Muscle layer of colon (tissue), 2 donors: ENCODE measurements around the gene SLC9A4.

Experiments
- H3K27ac ChIP-seq: one replicate; pipeline ENCODE4 v1.7.0; 2013; ENCODE audit warnings: low read depth, mild to moderate bottlenecking, low read length, moderate library complexity
- H3K27me3 ChIP-seq, 2 donors: one replicate each; pipeline ENCODE4 v1.7.0; 2013; ENCODE audit warnings: low read length in 2 of 2, mild to moderate bottlenecking in 2 of 2; ENCODE audit not compliant: insufficient read depth in 2 of 2, control insufficient read depth in 1 of 2
- H3K36me3 ChIP-seq: one replicate; pipeline ENCODE4 v1.7.0; 2013; ENCODE audit warnings: mild to moderate bottlenecking, low read length; ENCODE audit not compliant: insufficient read depth
- H3K4me1 ChIP-seq: one replicate; pipeline ENCODE4 v1.7.0; 2013; ENCODE audit warnings: mild to moderate bottlenecking, low read length; ENCODE audit not compliant: insufficient read depth
- H3K4me3 ChIP-seq, 2 donors: one replicate each; pipeline ENCODE4 v1.7.0; 2013; ENCODE audit warnings: low read length in 2 of 2, low read depth in 1 of 2, mild to moderate bottlenecking in 1 of 2, moderate library complexity in 1 of 2
- H3K9ac ChIP-seq: one replicate; pipeline ENCODE4 v1.7.0; 2013; ENCODE audit warnings: low read length
- H3K9me3 ChIP-seq: one replicate; pipeline ENCODE4 v1.7.0; 2013; ENCODE audit warnings: mild to moderate bottlenecking, low read length
- donor health status: abdominal sarcoma.
- donor health status: Adenocarcinoma of cecum.

The SLC9A4 gene

GRCh38 chr2:102473020-102473419 is at the start of gene SLC9A4:
Gene SLC9A4, plus strand, starts transcription at chr2:102473226. Its CDS starts 534 bp downstream, at chr2:102473760.
- H3K4me3 ChIP-seq = no peak within 1 kb of the TSS
- no peak within 1 kb of the TSS for H3K9ac ChIP-seq

GRCh38 chr2:102423368-102423767 is 49.7 kb upstream of the SLC9A4 start:
- no peaks in the 10 kb centered on the region for H3K4me1 ChIP-seq
- H3K36me3 ChIP-seq = no peaks in the 10 kb centered on the region
- no peak overlapping the region for H3K4me3 ChIP-seq
- H3K9ac ChIP-seq = no peak overlapping the region
- no peak overlapping the region for H3K27ac ChIP-seq
- H3K9me3 ChIP-seq = no peaks in the 10 kb centered on the region
- no peaks in the 10 kb centered on the region for H3K27me3 ChIP-seq

More at GRCh38 chr2:102473020-102473419, at the start of gene SLC9A4:
- Histone ChIP-seq H3K27ac (no peak within 1 kb of the TSS), H3K27me3 (no peaks in the 10 kb centered on the region), H3K4me1 (no peaks in the 10 kb centered on the region), H3K36me3 (no peaks in the 10 kb centered on the region), H3K9me3 (peaks cover 5% of the 10 kb centered on the region)

GRCh38 chr2:102424754-102425153 is 48.3 kb upstream of the SLC9A4 start:
- H3K36me3 ChIP-seq = no peaks in the 10 kb centered on the region
- no peaks in the 10 kb centered on the region for H3K27me3 ChIP-seq
- H3K4me1 ChIP-seq = no peaks in the 10 kb centered on the region
- H3K4me3 ChIP-seq = no peak overlapping the region
- H3K27ac ChIP-seq = no peak overlapping the region
- no peak overlapping the region for H3K9ac ChIP-seq
- no peaks in the 10 kb centered on the region for H3K9me3 ChIP-seq

GRCh38 chr2:102425441-102426132 is 47.4 kb upstream of the SLC9A4 start:
- no peak overlapping the region for H3K4me3 ChIP-seq
- H3K36me3 ChIP-seq = no peaks in the 10 kb centered on the region
- no peaks in the 10 kb centered on the region for H3K27me3 ChIP-seq
- no peak overlapping the region for H3K27ac ChIP-seq
- H3K9me3 ChIP-seq = no peaks in the 10 kb centered on the region
- H3K4me1 ChIP-seq = no peaks in the 10 kb centered on the region
- H3K9ac ChIP-seq = no peak overlapping the region

GRCh38 chr2:102427249-102427648 is 45.8 kb upstream of the SLC9A4 start:
- no peak overlapping the region for H3K4me3 ChIP-seq

GRCh38 chr2:102428573-102428972 is 44.5 kb upstream of the SLC9A4 start:
- no peak overlapping the region for H3K27ac ChIP-seq
- H3K9me3 ChIP-seq = no peaks in the 10 kb centered on the region
- no peak overlapping the region for H3K4me3 ChIP-seq
- no peak overlapping the region for H3K9ac ChIP-seq
- no peaks in the 10 kb centered on the region for H3K36me3 ChIP-seq
- no peaks in the 10 kb centered on the region for H3K27me3 ChIP-seq
- H3K4me1 ChIP-seq = no peaks in the 10 kb centered on the region

More at GRCh38 chr2:102427249-102427648, 45.8 kb upstream of the SLC9A4 start:
- Histone ChIP-seq H3K36me3 (no peaks in the 10 kb centered on the region), H3K9ac (no peak overlapping the region), H3K4me1 (no peaks in the 10 kb centered on the region), H3K9me3 (no peaks in the 10 kb centered on the region), H3K27ac (no peak overlapping the region), H3K27me3 (no peaks in the 10 kb centered on the region)

- Histone ChIP-seq H3K9ac (no peak overlapping the region), H3K27ac (no peak overlapping the region), H3K4me1 (no peaks in the 10 kb centered on the region), H3K27me3 (no peaks in the 10 kb centered on the region), H3K9me3 (no peaks in the 10 kb centered on the region), H3K4me3 (no peak overlapping the region), H3K36me3 (no peaks in the 10 kb centered on the region)
Measured at GRCh38 chr2:102432386-102432785, 40.6 kb upstream of the SLC9A4 start.

GRCh38 chr2:102433973-102434654 is 38.9 kb upstream of the SLC9A4 start:
- Histone ChIP-seq H3K4me3 (no peak overlapping the region), H3K27ac (no peak overlapping the region), H3K36me3 (no peaks in the 10 kb centered on the region), H3K9ac (no peak overlapping the region), H3K27me3 (no peaks in the 10 kb centered on the region), H3K9me3 (no peaks in the 10 kb centered on the region), H3K4me1 (no peaks in the 10 kb centered on the region)

- Histone ChIP-seq H3K9ac (no peak overlapping the region), H3K36me3 (no peaks in the 10 kb centered on the region), H3K4me3 (no peak overlapping the region), H3K27ac (no peak overlapping the region), H3K27me3 (no peaks in the 10 kb centered on the region), H3K4me1 (no peaks in the 10 kb centered on the region), H3K9me3 (no peaks in the 10 kb centered on the region)
Measured at GRCh38 chr2:102434655-102435381, 38.2 kb upstream of the SLC9A4 start.

GRCh38 chr2:102435741-102436140 is 37.3 kb upstream of the SLC9A4 start:
- no peaks in the 10 kb centered on the region for H3K36me3 ChIP-seq
- no peak overlapping the region for H3K4me3 ChIP-seq
- no peak overlapping the region for H3K9ac ChIP-seq
- H3K27ac ChIP-seq = no peak overlapping the region
- no peaks in the 10 kb centered on the region for H3K4me1 ChIP-seq
- H3K27me3 ChIP-seq = no peaks in the 10 kb centered on the region
- no peaks in the 10 kb centered on the region for H3K9me3 ChIP-seq

GRCh38 chr2:102436323-102436722 is 36.7 kb upstream of the SLC9A4 start:
- Histone ChIP-seq H3K4me3 (no peak overlapping the region), H3K9ac (no peak overlapping the region), H3K9me3 (no peaks in the 10 kb centered on the region), H3K4me1 (no peaks in the 10 kb centered on the region), H3K36me3 (no peaks in the 10 kb centered on the region), H3K27ac (no peak overlapping the region), H3K27me3 (no peaks in the 10 kb centered on the region)
